HG02981 (cell line): Measurements from ENCODE around the gene FAM161A.
"Not testable (repeated sequence)": the region's sequence is repeated elsewhere in the genome, so short reads cannot be mapped to it uniquely, and the experiment has no call there.

Experiments used
- ATAC-seq: cut with Tn5 transposase; IDR thresholded peaks from one replicate; pipeline ENCODE4 v1.9.1; 2021; ENCODE audit warnings: mild to moderate bottlenecking, moderate library complexity; ENCODE audit not compliant: unreplicated experiment

FAM161A gene

DNA sequence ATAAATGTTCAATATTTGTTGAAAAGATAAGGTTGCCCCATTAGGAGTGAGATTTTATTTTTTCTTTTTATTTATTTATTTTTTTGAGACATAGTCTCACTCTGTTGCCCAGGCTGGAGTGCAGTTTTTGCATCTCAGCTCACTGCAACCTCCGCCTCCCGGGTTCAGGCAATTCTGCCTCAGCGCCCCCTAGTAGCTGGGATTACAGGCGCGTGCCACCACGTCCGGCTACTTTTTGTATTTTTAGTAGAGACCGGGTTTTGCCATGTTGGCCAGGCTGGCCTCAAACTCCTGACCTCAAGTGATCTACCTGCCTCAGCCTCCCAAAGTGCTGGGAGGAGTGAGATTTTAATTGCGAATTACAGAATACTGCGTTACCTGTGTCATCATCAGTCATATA, 2.6 kb downstream of the FAM161A start:
- ATAC-seq: not testable (repeated sequence)

DNA sequence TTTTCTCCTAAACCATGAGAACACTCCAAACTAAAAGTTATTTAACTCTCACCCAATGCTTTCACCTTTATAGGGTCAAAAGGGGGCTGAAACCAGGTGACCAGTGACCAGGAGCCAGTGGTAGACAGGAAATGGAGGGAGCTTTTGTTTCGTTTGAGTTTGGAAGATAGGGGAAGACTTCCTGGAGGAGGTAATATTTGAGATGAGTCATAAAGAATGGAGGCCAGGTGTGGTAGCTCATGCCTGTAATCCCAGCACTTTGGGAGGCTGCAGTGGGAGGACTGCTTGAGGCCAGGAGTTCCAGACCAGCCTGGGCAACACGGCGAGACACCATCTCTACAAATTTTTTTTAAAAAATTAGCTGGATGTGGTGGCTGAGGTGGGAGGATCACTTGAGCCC, 8.5 kb downstream of the FAM161A start:
- ATAC-seq: no peak

DNA sequence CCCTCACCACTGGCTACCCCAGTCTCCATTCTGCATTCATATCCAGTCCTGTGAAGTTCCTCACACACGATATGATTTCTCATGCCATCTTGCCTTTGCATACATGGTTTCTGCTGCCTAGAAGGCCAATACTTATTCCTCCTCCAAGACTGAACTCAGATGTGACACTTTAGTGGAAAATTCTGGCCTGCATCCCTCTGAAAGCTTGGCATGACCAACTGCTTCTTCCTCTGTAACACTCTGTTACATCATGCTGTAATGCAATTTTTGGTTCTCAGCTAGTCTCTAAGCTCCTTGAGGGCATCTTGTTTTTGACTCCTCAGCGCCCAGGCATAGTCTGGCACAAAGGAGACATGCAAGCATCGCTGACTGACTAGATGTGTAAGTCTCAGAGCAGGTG, 12.6 kb downstream of the FAM161A start:
- no peak for ATAC-seq

DNA sequence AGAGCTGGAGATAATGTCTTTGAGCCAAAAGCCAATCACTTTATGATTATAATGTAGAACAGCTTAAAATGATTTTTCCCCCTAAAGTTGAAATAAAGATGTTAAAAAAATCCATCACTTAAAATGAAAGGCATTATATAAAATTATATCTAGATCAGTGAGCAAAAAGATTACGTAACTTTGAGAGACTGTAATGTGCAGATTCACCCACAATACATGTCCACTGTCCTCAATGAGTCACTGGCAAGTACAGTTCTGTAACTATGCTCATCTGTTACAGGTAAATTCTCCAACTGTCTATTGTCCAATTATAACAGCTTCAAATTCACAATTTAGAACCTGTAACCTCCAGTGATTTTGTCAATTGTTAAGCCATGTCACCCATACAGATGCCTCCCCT, 19.0 kb downstream of the FAM161A start:
- ATAC-seq: no peak

DNA sequence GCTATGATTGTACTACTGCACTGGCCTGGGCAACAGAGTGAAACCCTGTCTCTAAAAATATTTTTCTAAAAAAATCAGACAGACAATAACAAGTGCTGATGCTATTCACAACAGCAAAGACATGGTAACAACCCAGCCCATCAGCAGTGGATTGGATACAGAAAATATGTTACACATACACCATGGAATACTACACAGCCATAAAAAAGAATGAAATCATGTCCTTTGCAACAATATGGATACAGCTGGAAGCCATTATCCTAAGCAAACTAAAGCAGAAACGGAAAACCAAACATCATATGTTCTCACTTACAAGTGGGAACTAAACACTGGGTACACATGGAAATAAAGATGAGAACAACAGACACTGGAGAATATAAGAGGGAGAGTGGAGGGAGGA, 19.9 kb downstream of the FAM161A start:
- ATAC-seq: no peak

DNA sequence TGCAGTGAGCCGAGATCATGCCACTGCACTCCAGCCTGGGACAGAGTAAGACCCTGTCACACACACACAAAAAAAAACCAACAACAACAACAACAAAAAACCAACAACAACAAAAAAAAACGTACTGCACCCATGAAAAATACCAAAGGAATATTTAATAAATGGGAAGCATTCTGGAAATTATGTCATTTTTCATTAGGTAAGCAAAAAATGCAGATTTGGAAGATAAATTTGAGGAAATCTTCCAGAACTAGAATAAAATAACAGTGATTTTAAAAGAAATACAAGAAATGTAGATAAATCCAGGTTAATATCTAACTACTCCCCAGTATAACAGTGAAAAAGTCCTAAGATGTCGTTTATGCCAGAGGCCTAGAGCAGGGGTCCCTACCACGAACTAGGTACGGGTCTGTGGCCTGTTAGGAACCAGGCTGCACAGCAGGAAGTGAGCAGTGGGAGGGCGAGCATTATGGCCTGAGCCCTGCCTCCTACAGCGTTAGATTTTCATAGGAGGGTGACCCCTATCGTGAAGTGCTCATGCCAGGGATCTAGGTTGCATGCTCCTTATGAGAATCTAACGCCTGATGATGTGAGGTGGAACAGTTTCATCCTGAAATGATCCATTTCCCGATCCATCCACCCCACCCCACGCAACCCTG, 21.5 kb downstream of the FAM161A start:
- no peak for ATAC-seq

DNA sequence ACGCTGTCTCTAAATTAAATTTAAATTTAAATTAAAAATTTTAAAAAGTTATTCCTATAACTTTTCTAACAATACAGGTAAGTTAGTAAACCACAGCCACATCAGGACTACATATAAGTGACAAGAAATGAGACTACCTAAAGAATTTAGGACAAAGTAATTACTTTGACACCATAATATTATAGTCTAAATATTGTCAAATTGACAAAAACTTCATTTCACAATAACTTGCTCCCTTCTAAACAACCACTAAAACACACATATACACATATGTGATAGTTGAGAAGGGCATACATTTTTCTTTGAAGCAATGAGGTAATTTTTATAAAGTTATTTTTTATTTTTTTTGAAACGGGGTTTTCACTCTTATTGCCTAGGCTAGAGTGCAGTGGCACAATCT, 31.6 kb downstream of the FAM161A start:
- no peak for ATAC-seq

DNA sequence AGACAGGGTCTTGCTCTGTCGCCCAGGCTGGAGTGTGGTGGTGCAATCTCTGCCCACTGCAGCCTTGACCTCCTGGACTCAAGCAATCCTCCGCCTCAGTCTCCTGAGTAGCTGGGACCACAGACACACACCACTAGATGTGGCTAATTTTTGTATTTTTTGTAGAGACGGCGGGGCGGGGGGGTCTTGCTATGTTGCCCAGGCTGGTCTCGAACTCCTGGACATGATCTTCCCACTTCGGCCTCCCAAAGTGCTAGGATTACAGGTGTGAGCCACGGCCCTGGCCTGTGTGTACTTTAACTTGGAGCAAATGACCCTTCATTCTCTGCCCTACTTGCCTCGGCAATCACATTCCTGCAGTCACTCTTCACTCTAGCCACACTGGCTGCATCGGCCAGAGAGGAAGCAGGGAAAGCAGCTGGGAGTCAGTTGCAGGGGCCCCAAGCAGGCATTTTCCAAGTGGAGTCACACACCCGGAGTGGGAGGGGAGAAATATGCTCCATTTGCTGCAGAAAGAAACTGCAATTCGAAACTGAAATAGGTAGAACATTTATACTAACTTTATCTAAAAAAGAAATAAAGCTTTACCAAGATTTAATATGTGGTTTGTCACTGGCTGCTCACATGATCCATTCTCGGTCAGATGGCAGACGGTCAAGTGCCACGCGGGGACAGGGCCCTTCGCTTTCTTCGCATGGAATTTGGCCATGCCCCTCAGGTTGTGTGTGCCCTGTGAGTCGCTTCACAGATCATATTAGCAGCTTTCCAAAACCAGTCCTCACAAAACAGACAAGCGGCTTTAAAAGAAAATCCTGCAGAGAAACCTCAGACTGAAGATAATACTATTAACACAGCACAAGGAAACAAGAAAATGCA, 37.1 kb downstream of the FAM161A start:
- no peak for ATAC-seq

DNA sequence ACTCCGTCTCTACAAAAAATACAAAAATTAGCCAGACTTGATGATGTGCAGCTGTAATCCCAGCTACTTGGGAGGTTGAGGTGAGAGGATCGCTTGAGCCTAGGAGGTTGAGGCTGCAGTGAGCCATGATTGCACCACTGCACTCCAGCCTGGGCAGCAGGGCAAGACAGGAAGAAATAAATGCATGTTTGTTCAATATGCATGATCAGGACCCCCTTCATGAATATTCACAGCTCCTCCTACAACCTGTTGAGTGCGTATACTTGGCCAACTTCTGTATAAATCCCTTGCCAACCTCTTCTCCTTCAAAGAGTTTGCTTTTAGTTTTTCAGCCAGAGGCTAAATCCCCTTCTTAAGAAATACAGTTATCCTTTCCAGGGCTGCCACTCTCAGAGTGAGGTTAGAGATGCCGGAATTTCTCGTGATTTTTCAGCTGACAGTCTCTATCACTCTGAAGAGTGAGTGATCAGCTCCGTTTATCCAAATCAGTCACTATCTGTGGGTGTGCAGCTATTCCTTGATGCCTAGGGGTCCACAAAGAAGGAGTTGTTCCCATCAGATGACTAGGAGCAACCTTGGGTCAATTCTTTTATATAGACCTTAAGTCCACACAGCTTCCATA, 39.2 kb downstream of the FAM161A start:
- no peak for ATAC-seq

DNA sequence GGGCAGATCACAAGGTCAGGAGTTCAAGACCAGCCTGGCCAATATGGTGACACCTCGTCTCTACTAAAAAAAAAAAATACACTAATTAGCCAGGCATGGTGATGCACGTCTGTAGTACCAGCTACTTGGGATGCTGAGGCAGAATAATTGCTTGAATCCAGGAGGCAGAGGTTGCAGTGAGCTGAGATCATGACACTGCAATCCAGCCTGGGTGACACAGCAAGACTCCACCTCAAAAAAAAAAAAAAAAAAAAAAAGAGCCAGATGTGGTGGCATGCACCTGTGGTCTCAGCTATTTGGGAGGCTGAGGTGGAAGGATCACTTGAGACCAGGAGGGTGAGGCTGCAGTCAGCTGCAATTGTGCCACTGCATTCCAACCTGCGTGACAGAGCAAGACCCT, 40.5 kb downstream of the FAM161A start:
- ATAC-seq: not testable (repeated sequence)

DNA sequence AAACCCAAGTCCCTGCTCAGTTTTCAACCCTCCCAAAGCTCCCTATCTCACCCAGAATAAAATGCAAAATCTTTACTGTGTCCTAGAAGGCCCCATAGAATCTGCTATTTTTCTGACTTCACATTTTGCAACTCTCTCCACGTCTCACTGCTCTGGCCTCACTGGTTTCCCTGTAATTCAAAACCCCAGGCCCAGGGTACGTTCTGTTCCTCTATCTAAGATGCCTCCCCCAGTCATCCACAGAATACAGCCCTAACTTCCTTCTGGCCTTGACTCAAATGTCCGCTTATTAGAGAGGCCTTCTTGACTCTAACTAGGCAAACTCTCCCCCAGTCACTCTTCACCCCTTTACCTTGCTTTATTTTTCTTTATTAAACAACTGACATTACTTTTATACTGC, 42.0 kb downstream of the FAM161A start:
- ATAC-seq: no peak

DNA sequence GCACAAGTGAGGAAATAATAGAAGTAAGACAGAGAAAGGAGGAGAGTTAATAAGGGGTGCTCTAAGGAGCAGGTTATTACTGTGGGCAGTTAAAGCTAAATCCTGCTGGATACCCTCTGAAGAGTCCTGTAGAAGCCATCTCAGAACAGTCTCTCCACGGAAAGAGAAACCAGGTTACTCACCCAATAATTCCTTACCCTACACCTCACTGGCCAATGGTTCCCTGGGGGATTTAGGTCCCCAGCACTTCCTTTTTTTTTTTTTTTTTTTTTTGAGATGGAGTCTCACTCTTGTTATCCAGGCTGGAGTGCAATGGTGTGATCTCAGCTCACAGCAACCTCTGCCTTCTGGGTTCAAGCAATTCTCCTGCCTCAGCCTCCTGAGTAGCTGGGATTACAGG, 43.7 kb downstream of the FAM161A start:
- ATAC-seq: not testable (repeated sequence)

DNA sequence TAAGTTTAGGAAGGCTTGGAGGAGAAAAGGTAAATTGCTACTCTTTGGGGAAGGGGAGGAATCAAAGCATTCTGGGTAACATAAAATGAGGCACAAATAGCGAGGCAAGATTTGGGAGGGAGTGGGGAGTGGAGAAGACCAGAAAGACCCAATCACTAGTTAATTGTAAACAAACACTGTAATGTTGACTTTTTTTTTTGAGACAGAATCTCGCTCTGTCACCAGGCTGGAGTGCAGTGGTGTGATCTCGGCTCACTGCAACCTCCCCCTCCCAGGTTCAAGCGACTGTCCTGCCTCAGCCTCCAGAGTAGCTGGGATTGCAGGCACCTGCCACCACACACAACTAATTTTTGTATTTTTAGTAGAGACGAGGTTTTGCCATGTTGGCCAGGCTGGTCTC, 45.2 kb downstream of the FAM161A start:
- not testable (repeated sequence) for ATAC-seq

DNA sequence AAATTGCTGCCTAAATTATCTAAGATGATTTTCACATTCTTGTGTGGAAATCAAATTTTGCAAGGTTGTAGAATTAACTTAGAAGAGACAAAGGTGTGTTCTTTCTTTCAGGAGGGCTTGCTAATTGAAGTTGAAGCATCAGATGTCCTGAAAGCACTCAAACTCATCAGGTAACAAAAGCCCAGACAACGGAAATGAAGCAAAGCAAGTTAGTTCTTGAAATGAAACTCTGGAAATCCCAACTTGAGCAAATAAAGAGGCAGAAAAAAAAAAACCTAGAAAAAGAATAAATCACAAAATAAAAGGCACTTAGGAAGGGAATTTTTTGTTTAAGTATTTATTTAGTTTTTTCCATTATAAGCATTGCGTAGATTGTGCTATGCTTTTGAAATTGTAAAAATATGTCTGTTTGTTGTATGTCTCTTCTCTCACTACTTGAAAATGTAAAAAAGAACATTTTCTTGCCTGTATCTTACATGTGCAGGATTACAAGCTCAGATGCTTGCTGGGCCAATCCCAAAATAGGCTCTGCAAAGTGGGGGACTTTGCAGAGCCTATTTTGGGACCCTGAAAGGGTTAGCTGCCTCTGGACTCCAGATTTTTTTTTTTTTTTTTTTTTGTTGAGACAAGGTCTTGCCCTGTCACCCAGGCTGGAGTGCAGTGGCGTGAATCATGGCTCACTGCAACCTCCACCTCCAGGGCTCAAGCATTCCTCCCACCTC, 46.7 kb downstream of the FAM161A start:
- ATAC-seq: no peak

DNA sequence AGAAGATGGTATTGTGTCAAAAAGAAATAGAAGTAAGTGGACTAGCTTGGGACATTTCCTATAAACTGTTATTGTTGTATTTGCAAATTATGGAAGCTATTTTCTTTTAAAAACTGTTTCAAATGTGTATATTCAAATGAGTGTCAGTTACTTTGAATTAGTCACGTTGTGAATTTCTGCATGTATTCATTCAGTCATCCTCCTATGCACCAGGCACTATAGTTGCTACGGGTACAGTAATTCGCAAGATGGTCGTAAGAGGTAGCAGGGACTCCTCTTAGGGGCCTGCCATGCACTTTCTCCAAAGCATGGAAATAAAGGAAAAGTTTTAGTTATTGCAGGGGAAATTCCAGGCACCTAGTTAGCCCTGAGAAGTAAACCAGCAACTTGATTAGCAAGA, 51.3 kb downstream of the FAM161A start:
- no peak for ATAC-seq

DNA sequence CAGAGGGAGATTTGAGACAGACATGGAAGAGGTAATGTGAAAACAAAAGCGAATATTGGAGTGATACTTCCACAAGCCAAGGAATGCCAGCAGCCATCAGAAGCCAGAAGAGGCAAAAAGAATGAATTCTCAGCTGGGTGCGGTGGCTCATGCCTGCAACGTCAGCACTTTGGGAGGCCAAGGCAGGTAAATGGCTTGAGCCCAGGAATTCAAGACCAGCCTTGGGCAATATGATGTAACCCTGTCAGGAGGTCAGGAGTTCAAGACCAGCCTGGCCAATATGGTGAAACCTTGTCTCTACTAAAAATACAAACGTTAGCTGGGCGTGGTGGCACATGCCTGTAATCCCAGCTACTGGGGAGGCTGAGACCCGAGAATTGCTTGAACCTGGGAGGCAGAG, 54.8 kb downstream of the FAM161A start:
- ATAC-seq: no peak

DNA sequence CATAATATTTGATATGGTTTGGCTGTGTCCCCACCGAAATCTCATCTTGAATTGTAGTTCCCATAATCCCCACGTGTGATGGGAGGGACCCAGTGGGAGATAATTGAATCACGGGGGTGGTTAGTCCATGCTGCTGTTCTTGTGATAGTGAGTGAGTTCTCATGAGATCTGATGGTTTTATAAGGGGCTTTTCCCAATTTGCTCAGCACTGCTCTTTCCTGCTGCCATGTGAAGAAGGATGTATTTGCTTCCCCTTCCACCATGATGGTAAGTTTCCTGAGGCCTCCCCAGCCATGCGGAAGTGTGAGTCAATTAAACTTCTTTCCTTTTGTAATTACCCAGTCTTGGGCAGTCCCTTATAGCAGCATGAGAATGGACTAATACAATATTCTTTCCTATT, 56.4 kb downstream of the FAM161A start:
- not testable (repeated sequence) for ATAC-seq

DNA sequence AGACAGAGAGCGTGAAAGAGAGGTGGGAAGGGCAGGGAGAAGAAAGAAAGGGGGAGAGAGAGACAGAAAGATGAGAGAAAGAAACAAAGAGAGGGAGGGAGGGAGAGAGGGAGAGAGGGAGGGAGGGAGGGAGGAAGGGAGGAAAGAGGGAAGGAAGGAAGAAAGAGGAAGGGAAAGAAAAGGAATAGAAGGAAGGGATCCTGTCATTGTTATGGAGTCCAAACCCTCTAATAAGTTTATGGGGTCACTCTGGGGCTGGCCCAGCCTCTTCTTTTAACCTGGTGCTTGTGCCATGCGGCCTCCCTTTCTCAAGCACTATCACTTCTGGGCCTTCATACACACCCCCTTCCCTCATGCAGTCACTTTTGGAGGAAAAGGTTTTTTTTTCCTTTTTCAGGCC, 58.5 kb downstream of the FAM161A start:
- no peak for ATAC-seq

DNA sequence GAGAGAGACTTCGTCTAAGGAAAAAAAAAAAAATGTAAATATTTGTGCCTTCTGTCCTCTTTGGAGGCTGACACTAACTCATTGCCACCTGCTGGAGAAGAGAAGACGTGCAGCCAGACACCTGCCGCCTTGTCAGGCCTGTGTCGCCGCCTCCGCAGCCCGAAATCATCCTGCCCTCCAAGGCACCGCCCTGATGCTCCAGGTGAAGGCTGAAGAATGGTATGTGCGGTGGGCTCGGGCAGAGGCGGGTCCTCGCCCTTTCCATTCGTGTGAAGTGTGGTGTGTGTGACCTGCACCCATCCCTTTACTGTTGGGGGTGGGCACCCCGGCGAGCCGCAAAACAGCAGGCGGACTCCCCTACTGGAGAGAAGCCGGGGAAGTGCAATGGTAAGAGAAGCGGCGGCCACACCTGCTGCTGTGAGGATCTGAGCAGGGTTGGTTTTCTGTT, 60.4 kb downstream of the FAM161A start:
- ATAC-seq: no peak

DNA sequence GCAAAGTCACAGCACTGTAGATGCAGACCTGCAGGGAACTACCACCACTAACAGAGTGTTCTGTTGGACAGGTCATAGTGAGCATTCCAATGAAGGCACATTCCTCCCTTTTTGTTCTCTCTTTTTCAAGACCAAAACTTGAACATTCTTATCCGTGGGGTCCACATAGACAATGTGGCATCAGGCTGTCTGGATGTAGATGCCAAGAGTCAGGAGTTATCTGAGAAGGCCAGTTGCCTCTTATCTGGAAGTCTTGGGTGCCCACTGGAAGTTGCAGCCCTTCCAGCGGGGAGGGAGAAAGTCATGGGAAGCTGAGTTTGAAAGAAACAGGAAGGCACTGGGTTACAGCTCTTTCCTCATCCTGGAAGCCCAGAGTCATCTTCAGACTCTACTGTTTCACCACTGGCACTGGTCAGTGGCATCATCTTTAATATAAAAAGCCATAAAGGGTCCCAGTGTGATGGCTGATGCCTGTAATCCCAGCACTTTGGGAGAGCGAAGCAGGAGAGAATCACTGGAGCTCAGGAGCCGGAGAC, 61.4 kb downstream of the FAM161A start:
- no peak for ATAC-seq
